ENCODE results near the gene NFIA. TPM values are rescaled to one million over a fixed set of nuclear protein-coding genes. Genes with fewer than 3 reads are reported as not detected.

Gene NFIA
- total RNA-seq, 1 experiment from 2014 or later = 38.6 TPM

DNA sequence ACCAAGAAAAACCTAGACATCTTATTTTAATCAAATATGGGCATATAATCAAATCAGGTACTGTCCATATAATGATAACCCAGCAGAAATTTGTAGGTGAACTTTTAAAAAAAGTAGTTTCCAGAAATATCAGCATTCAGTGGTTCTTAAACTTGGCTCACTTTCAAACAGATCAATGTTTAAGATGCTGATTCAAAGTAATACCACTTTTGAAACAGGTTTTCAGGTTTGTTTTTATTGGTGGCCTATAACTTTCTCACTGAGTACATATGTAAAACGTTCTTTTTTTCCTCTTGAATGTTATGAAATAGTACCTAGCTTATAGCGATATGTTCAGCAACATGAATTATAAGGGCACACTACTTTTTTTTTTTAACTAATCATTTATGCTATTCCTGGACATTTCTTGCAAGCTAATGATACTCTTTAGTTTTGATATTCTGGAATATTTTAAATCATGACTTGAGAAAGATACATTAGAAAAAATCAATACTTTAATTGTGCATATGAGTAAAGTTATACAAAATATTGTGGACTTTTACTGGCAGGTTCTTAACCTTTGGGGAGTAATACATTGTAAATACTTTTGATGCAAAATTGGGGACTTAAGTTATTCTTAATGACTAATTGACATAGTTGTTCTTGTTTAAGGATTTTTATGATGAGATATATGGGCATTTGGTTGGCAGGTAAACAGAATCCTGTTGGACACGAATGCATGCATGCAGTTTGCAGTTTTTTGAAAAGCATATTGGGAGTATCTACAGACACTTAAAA, 3.0 kb downstream of the NFIA start:
- Mint-ChIP-seq H3K27ac (ENCODE audit: unreplicated experiment) (no peak overlapping the region), H3K27me3 (ENCODE audit: unreplicated experiment) (no peaks in the 10 kb centered on the region), H3K4me3 (ENCODE audit: low read depth, unreplicated experiment) (no peak overlapping the region), H3K36me3 (ENCODE audit: insufficient read depth, unreplicated experiment) (peaks cover 42% of the 10 kb centered on the region), H3K4me1 (ENCODE audit: low read depth, unreplicated experiment) (peaks cover 42% of the 10 kb centered on the region), H3K9me3 (ENCODE audit: low read depth, unreplicated experiment) (no peaks in the 10 kb centered on the region)
- no TSS peak for BruUV-seq (replicated peaks)
- no peak for DNase-seq
- CTCF ChIA-PET = interaction anchor here (0.6 kb wide), 1 partner anchor 302 kb away, joined by 4 read pairs; no protein-coding TSS in a partner anchor
- TF ChIP-seq, protein P1, sequence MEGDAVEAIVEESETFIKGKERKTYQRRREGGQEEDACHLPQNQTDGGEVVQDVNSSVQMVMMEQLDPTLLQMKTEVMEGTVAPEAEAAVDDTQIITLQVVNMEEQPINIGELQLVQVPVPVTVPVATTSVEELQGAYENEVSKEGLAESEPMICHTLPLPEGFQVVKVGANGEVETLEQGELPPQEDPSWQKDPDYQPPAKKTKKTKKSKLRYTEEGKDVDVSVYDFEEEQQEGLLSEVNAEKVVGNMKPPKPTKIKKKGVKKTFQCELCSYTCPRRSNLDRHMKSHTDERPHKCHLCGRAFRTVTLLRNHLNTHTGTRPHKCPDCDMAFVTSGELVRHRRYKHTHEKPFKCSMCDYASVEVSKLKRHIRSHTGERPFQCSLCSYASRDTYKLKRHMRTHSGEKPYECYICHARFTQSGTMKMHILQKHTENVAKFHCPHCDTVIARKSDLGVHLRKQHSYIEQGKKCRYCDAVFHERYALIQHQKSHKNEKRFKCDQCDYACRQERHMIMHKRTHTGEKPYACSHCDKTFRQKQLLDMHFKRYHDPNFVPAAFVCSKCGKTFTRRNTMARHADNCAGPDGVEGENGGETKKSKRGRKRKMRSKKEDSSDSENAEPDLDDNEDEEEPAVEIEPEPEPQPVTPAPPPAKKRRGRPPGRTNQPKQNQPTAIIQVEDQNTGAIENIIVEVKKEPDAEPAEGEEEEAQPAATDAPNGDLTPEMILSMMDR (IDR thresholded peaks at IDR 0.05; ENCODE audit: unreplicated experiment) = no peak
- intact Hi-C loops (cut with micrococcal nuclease; ENCODE audit: unreplicated experiment) = loop anchor here (5.0 to 10.0 kb wide), 2 partner anchors 139 to 202 kb away; no protein-coding TSS in a partner anchor

DNA sequence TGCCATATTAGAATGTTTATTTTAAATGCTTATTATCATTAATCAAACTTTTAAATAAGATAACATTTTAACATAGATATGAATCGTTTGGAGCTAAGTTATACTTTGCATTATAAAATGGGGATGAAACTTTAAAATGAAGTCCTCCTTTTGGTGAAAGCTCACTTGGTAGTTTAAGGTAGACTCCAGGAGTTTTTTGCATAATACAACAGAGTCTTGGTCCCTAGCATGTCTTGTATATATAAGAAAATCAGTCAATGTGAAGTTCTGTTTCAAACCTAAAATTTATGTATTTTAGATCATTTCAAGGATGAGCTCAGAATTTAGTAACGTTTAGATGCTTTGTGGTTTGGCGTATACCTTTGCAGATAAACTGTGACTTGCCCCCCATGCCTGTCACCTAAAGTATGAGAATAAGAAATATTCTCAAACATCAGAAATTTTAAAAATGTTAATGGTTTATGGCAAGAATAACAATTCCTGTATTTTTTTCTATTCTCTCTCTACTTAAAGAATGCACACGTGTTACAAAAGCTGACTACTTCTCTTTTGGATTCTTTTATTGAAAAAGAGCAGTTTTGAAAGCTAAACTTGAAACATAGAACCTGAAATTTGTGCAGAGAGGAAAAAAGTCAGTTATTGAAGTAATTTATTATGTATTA, 3.8 kb downstream of the NFIA start:
- H3K27ac Mint-ChIP-seq (ENCODE audit: unreplicated experiment) = no peak overlapping the region

DNA sequence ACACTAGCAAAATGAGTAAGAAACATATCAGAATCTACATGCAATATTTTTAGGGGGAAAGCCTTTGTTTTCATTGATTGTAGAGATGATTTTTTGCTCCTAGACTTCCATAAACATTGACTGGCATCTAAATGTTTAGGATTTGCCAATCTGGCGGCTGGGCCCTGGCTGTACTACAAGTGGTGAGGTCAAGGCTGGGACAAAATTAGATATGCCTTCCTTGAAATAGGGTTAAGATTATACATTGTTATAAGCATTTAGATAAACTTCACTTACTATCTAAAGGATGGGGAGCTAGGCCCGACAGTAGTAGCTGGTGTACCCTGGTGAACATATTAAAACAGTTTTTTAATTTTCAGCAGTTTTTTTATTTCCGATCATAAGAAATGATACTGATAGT, 5.2 kb downstream of the NFIA start:
- Mint-ChIP-seq H3K27me3 (ENCODE audit: unreplicated experiment) (no peaks in the 10 kb centered on the region), H3K4me1 (ENCODE audit: low read depth, unreplicated experiment) (peaks cover 30% of the 10 kb centered on the region), H3K9me3 (ENCODE audit: low read depth, unreplicated experiment) (no peaks in the 10 kb centered on the region), H3K36me3 (ENCODE audit: insufficient read depth, unreplicated experiment) (peaks cover 33% of the 10 kb centered on the region), H3K27ac (ENCODE audit: unreplicated experiment) (no peak overlapping the region), H3K4me3 (ENCODE audit: low read depth, unreplicated experiment) (no peak overlapping the region)
- TF ChIP-seq, protein P1 (IDR thresholded peaks at IDR 0.05; ENCODE audit: unreplicated experiment) = no peak
- intact Hi-C loops (cut with micrococcal nuclease; ENCODE audit: unreplicated experiment) = loop anchor here (5.0 to 10.0 kb wide), 2 partner anchors 137 to 200 kb away; no protein-coding TSS in a partner anchor
- CTCF ChIA-PET = interaction anchor here (0.6 kb wide), 1 partner anchor 9 kb away, joined by 3 read pairs; no protein-coding TSS in a partner anchor
- no peak for DNase-seq
- no TSS peak for BruUV-seq (replicated peaks)

More for the DNA sequence above, 3.8 kb downstream of the NFIA start:
- Mint-ChIP-seq H3K4me3 (ENCODE audit: low read depth, unreplicated experiment) (no peak overlapping the region), H3K36me3 (ENCODE audit: insufficient read depth, unreplicated experiment) (peaks cover 44% of the 10 kb centered on the region), H3K9me3 (ENCODE audit: low read depth, unreplicated experiment) (no peaks in the 10 kb centered on the region), H3K27me3 (ENCODE audit: unreplicated experiment) (no peaks in the 10 kb centered on the region), H3K4me1 (ENCODE audit: low read depth, unreplicated experiment) (peaks cover 34% of the 10 kb centered on the region)
- TF ChIP-seq, protein P1 (IDR thresholded peaks at IDR 0.05; ENCODE audit: unreplicated experiment) = no peak
- no TSS peak for BruUV-seq (replicated peaks)
- CTCF ChIA-PET = interaction anchor here (0.6 kb wide), 2 partner anchors 301 to 1940 kb away, joined by 3 to 4 read pairs; no protein-coding TSS in a partner anchor
- no peak for DNase-seq
- intact Hi-C loops (cut with micrococcal nuclease; ENCODE audit: unreplicated experiment) = loop anchor here (5.0 to 10.0 kb wide), 2 partner anchors 139 to 201 kb away; no protein-coding TSS in a partner anchor

DNA sequence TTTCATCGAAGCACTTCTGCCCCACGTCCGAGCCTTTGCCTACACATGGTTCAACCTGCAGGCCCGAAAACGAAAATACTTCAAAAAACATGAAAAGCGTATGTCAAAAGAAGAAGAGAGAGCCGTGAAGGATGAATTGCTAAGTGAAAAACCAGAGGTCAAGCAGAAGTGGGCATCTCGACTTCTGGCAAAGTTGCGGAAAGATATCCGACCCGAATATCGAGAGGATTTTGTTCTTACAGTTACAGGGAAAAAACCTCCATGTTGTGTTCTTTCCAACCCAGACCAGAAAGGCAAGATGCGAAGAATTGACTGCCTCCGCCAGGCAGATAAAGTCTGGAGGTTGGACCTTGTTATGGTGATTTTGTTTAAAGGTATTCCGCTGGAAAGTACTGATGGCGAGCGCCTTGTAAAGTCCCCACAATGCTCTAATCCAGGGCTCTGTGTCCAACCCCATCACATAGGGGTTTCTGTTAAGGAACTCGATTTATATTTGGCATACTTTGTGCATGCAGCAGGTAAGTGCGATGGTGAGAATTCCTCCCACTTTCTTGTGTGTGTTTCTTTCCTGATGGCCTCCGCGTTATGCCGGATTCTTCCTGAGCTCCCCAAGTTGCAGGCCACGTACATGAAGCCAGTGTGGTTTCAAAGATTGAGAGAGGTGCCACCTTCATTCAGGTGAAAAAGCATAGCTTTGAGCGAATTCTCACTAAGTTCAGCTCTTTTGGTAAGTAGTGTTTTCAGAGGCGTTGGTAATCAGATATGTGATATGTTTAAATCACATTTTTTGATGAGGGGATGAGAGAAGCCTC, 6.0 kb downstream of the NFIA start:
- Mint-ChIP-seq H3K27me3 (ENCODE audit: unreplicated experiment) (no peaks in the 10 kb centered on the region), H3K4me3 (ENCODE audit: low read depth, unreplicated experiment) (no peak overlapping the region), H3K27ac (ENCODE audit: unreplicated experiment) (no peak overlapping the region), H3K9me3 (ENCODE audit: low read depth, unreplicated experiment) (no peaks in the 10 kb centered on the region), H3K4me1 (ENCODE audit: low read depth, unreplicated experiment) (peaks cover 32% of the 10 kb centered on the region), H3K36me3 (ENCODE audit: insufficient read depth, unreplicated experiment) (peaks cover 25% of the 10 kb centered on the region)
- CTCF ChIA-PET = interaction anchor here (0.6 kb wide), 1 partner anchor 8 kb away, joined by 3 read pairs; no protein-coding TSS in a partner anchor
- no TSS peak for BruUV-seq (replicated peaks)
- intact Hi-C loops (cut with micrococcal nuclease; ENCODE audit: unreplicated experiment) = loop anchor here (5.0 to 10.0 kb wide), 2 partner anchors 136 to 199 kb away; no protein-coding TSS in a partner anchor
- DNase-seq = no peak
- TF ChIP-seq, protein P1 (IDR thresholded peaks at IDR 0.05; ENCODE audit: unreplicated experiment) = no peak

Measured in Calu3 (cell line).